Measurements from ENCODE around the gene DPF3. TPM values are rescaled to one million over a fixed set of nuclear protein-coding genes. Genes with fewer than 3 reads are reported as not detected.
A peak's percentile ranks its signal among the peaks of the same experiment; 100 is the strongest.

Gene DPF3
- total and polyA plus RNA-seq, 2 of the 13 experiments (the other 11 are each of a cell fraction or from before 2014, with no cell fraction given): 0.09 to 0.60 TPM

DNA sequence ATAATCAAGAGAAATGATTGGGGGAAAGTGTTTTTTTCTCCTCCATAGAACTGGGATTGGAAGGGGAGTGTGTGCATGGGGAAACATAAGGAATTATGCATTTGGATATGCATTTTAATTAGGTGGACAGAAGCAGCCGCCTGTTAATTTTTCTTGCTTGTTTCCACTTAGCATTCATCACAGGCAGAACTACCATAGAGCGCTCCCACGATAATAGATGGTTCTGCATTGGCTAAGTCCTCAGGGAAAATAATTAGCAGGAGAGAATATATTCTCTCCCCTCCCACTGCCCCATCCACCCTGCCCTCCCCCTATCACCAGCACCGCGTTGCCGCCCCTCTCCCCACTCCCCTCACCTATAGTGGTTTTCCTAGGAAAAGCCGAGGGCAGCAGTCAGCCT lies 11.4 kb downstream of the DPF3 start:
- no peaks in the 10 kb centered on the region for H4K20me1 ChIP-seq (ENCODE audit: insufficient read depth, low read length)
- no peak for FAIRE-seq

DNA sequence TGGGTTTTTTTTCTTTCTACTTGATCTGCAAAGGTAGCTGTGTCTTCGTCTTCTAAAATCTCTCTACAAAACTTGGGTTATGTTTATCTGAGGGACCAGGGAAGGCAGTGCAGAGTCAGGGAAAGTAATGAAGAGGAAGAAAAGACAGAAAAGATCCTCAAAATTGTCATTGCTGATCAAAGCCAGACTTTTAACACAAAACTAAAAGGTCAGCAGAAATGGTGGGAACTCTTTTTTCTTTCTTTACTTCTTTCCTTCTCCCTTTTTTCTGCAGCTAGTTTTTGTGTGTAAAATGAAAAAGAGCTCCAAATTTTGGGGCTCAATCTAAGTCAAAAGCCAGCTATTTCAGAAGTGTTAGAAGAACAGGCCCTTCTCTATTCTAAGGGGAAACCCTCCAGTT lies 11.9 kb downstream of the DPF3 start:
- Histone ChIP-seq H3K27ac (ENCODE audit: extremely low read length, insufficient read depth, low read length) (no peak overlapping the region), H2AFZ (ENCODE audit: low read length) (no peak overlapping the region), H3K79me2 (ENCODE audit: insufficient read depth, low read length) (no peaks in the 10 kb centered on the region), H3K9ac (ENCODE audit: insufficient read depth, low read depth, low read length) (no peak overlapping the region), H3K36me3 (replicated peaks in 1 of 2; ENCODE audit: control insufficient read depth in 1 of 2, insufficient read depth in 2 of 2, low read length in 2 of 2) (no peaks in the 10 kb centered on the region), H3K27me3 (ENCODE audit: control insufficient read depth in 1 of 2, insufficient read depth in 2 of 2, low read length in 2 of 2) (peaks cover 0 to 3% of the 10 kb centered on the region in 2 experiments; a peak in 2 of 5 replicates), H3K4me2 (ENCODE audit: low read depth, low read length) (no peak overlapping the region), H3K9me3 (ENCODE audit: low read length) (no peaks in the 10 kb centered on the region), H3K4me1 (ENCODE audit: insufficient read depth, low read length) (no peaks in the 10 kb centered on the region), H3K4me3 (replicated peaks in 1 of 3; ENCODE audit: insufficient read depth in 1 of 3, low read depth in 2 of 3, low read length in 3 of 3) (no peak overlapping the region), H4K20me1 (ENCODE audit: insufficient read depth, low read length) (no peaks in the 10 kb centered on the region)
- FAIRE-seq: no peak
- no TSS peak for BruUV-seq (replicated peaks)
- DNase-seq (ENCODE audit: low spot score): no peak
- intact Hi-C loops (cut with micrococcal nuclease; ENCODE audit: unreplicated experiment) (no loop called here), in situ Hi-C loops (cut with HindIII; ENCODE audit: extremely low pct_ligation_motif_present, low pct_unique_long_range_greater_than_20kb) (no loop called here)
- whole genome bisulfite sequencing (ENCODE audit: low lambda C conversion rate): 63% methylated on average over 1 of the region's 1 CpG
- ChIA-PET CTCF (ENCODE audit: low intra/inter-chr PET ratio, low total read pairs) (no interaction called here), POLR2A (no interaction called here)
- peak; percentile 89 for TF ChIP-seq MAFF (IDR thresholded peaks at IDR 0.05; ENCODE audit: low read depth, low read length)
- TF ChIP-seq, protein P1, sequence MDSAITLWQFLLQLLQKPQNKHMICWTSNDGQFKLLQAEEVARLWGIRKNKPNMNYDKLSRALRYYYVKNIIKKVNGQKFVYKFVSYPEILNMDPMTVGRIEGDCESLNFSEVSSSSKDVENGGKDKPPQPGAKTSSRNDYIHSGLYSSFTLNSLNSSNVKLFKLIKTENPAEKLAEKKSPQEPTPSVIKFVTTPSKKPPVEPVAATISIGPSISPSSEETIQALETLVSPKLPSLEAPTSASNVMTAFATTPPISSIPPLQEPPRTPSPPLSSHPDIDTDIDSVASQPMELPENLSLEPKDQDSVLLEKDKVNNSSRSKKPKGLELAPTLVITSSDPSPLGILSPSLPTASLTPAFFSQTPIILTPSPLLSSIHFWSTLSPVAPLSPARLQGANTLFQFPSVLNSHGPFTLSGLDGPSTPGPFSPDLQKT (CRISPR knock-in tag; IDR thresholded peaks at IDR 0.05; ENCODE audit: borderline replicate concordance): no peak
- TF ChIP-seq MAFK (conservative IDR thresholded peaks at IDR 0.05 in 1 of 2, IDR thresholded peaks at IDR 0.05 in 1 of 2; ENCODE audit: low read length in 2 of 2): peak; percentile 81 to 92
- no peak for ATAC-seq

More for the DNA sequence above, 11.4 kb downstream of the DPF3 start:
- no peak overlapping the region for H3K27ac ChIP-seq (ENCODE audit: extremely low read length, insufficient read depth, low read length)
- no peak overlapping the region for H3K9ac ChIP-seq (ENCODE audit: insufficient read depth, low read depth, low read length)
- DNase-seq (ENCODE audit: low spot score): no peak
- peaks cover 0 to 3% of the 10 kb centered on the region in 2 experiments; a peak in 2 of 5 replicates for H3K27me3 ChIP-seq (ENCODE audit: control insufficient read depth in 1 of 2, insufficient read depth in 2 of 2, low read length in 2 of 2)
- CTCF ChIA-PET (ENCODE audit: low intra/inter-chr PET ratio, low total read pairs): no interaction called here
- no peak overlapping the region for H3K4me2 ChIP-seq (ENCODE audit: low read depth, low read length)
- POLR2A ChIA-PET: no interaction called here
- WGBS (ENCODE audit: low lambda C conversion rate): 32% methylated on average over 7 of the region's 7 CpGs
- no peaks in the 10 kb centered on the region for H3K9me3 ChIP-seq (ENCODE audit: low read length)
- H3K4me3 ChIP-seq (replicated peaks in 1 of 3; ENCODE audit: insufficient read depth in 1 of 3, low read depth in 2 of 3, low read length in 3 of 3): no peak overlapping the region
- in situ Hi-C loops (cut with HindIII; ENCODE audit: extremely low pct_ligation_motif_present, low pct_unique_long_range_greater_than_20kb) (no loop called here), intact Hi-C loops (cut with micrococcal nuclease; ENCODE audit: unreplicated experiment) (no loop called here)
- no peaks in the 10 kb centered on the region for H3K79me2 ChIP-seq (ENCODE audit: insufficient read depth, low read length)
- no peak overlapping the region for H2AFZ ChIP-seq (ENCODE audit: low read length)
- ATAC-seq: no peak
- BruUV-seq (replicated peaks): no TSS peak
- no peaks in the 10 kb centered on the region for H3K4me1 ChIP-seq (ENCODE audit: insufficient read depth, low read length)
- no peaks in the 10 kb centered on the region for H3K36me3 ChIP-seq (replicated peaks in 1 of 2; ENCODE audit: control insufficient read depth in 1 of 2, insufficient read depth in 2 of 2, low read length in 2 of 2)
- TF ChIP-seq TMF1 (CRISPR knock-in tag; IDR thresholded peaks at IDR 0.05; ENCODE audit: low read depth) (no peak), ZNF451 (CRISPR knock-in tag; IDR thresholded peaks at IDR 0.05) (no peak), PAWR (CRISPR knock-in tag; IDR thresholded peaks at IDR 0.05; ENCODE audit: borderline replicate concordance) (no peak), ZMYM4 (CRISPR knock-in tag; IDR thresholded peaks at IDR 0.05) (no peak), MTF2 (CRISPR knock-in tag; IDR thresholded peaks at IDR 0.05; ENCODE audit: borderline replicate concordance) (no peak)
